ENCODE measurements around the gene SPARC. TPM values are rescaled to one million over a fixed set of nuclear protein-coding genes. Genes with fewer than 3 reads are reported as not detected.
"Not testable (repeated sequence)": the region's sequence is repeated elsewhere in the genome, so short reads cannot be mapped to it uniquely, and the experiment has no call there.

SPARC gene
- total and polyA plus RNA-seq, 10 donors: 76.5 to 963 (median 440) TPM

DNA sequence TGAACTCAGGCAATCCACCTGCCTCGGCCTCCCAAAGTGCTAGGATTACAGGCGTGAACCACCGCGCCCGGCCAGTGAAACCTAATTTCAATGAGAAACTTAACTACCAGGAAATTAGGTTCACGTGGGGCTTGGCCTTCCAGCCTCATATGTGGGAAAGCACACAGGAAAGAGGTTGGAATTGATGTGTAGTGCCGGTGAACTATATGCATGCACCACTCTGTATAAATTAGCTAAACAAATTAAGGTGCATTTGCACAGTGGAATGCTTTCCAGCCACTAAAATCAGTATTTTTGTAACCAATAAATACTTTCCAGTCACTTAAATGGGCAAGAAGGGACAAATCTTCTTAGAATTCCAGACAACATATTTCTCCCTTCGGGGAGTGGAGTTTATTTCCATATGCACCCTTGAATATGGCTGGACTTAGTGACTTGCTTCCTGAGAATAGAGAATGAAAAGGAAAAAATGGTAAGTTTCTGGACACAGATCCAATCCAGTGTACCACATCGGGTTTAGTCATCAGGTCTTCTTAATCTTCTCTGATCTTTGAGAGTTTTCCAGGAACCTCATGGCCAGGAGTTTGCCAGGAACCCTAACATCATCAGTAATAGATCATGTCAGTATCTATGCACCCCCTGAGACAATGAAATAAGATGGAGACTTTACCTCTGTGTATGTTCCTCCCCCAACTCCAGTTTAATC is 46.8 kb upstream of the SPARC start:
- Histone ChIP-seq H3K27ac (no peak overlapping the region), H3K36me3 (peaks cover 0 to 48% (median 3%) of the 10 kb centered on the region in 6 donors), H3K4me1 (peaks cover 0 to 14% (median 3%) of the 10 kb centered on the region in 6 donors), H3K27me3 (replicated peaks in 1 of 7) (no peaks in the 10 kb centered on the region), H3K9me3 (peaks cover 0 to 19% (median 13%) of the 10 kb centered on the region in 8 donors), H3K4me3 (no peak overlapping the region)
- DNase-seq: no peak
- WGBS, 5 donors: 89 to 93% (median 91%) methylated on average over 9 of the region's 9 CpGs
- intact Hi-C loops (cut with DNase I; ENCODE audit: low total_unique reads): no loop called here
- TF ChIP-seq, protein P1, sequence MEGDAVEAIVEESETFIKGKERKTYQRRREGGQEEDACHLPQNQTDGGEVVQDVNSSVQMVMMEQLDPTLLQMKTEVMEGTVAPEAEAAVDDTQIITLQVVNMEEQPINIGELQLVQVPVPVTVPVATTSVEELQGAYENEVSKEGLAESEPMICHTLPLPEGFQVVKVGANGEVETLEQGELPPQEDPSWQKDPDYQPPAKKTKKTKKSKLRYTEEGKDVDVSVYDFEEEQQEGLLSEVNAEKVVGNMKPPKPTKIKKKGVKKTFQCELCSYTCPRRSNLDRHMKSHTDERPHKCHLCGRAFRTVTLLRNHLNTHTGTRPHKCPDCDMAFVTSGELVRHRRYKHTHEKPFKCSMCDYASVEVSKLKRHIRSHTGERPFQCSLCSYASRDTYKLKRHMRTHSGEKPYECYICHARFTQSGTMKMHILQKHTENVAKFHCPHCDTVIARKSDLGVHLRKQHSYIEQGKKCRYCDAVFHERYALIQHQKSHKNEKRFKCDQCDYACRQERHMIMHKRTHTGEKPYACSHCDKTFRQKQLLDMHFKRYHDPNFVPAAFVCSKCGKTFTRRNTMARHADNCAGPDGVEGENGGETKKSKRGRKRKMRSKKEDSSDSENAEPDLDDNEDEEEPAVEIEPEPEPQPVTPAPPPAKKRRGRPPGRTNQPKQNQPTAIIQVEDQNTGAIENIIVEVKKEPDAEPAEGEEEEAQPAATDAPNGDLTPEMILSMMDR (IDR thresholded peaks at IDR 0.05 in 8 of 11, conservative IDR thresholded peaks at IDR 0.05 in 3 of 11): no peak
- no peak for TF ChIP-seq POLR2AphosphoS5 (IDR thresholded peaks at IDR 0.05)
- TF ChIP-seq POLR2A (IDR thresholded peaks at IDR 0.05): no peak

DNA sequence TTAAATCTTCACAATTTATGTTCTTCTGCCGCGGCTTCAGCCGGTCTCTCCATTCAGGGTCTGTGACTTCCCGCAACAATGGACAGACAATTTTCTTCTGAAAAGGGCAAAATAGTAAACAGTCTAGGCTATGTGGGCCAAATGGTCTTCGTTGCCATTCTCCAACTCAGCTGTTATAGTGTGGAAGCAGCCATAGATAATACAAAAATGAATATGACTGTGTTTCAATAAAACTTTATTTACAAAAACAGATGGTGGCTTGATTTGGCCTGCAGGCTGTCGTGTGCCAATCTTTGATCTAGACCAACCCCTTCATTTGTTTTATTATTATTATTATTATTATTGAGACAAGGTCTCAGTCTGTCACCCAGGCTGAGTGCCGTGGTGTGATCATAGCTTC is 43.7 kb upstream of the SPARC start:
- intact Hi-C loops (cut with DNase I; ENCODE audit: low total_unique reads): no loop called here
- no peak overlapping the region for H3K4me3 ChIP-seq
- no peak overlapping the region for H3K27ac ChIP-seq
- no peaks in the 10 kb centered on the region for H3K27me3 ChIP-seq (replicated peaks in 1 of 7)
- H3K9me3 ChIP-seq: peaks cover 0 to 19% (median 13%) of the 10 kb centered on the region in 8 donors
- no peak for DNase-seq
- TF ChIP-seq POLR2A (IDR thresholded peaks at IDR 0.05) (no peak), POLR2AphosphoS5 (IDR thresholded peaks at IDR 0.05) (no peak)
- TF ChIP-seq, protein P1 (IDR thresholded peaks at IDR 0.05 in 8 of 11, conservative IDR thresholded peaks at IDR 0.05 in 3 of 11): no peak
- peaks cover 0 to 3% (median 0%) of the 10 kb centered on the region in 6 donors for H3K4me1 ChIP-seq
- WGBS, 5 donors: 89 to 94% (median 90%) methylated on average over 7 of the region's 7 CpGs
- peaks cover 0 to 27% (median 3%) of the 10 kb centered on the region in 6 donors for H3K36me3 ChIP-seq

DNA sequence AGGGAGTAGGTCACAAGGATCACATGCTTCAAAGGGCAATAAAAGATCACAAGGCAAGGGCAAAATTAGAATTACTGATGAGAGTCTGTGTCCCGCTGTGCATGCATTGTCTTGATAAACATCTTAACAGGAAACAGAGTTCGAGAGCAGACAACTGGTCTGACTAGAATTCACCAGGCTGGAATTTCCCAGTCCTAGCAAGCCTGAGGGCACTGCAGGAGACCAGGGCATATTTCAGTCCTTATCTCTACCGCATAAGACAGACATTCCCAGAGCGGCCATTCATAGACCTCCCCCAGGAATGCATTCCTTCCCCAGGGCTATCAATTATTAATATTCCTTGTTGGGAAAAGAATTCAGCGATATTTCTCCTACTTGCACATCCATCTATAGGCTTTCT is 42.9 kb upstream of the SPARC start:
- 77 to 87% (median 78%) methylated on average over 5 of the region's 5 CpGs for WGBS, 5 donors
- H3K4me1 ChIP-seq; intact Hi-C loops (cut with DNase I; ENCODE audit: low total_unique reads); H3K27ac ChIP-seq; H3K4me3 ChIP-seq; H3K27me3 ChIP-seq (replicated peaks in 1 of 7); DNase-seq: not testable (repeated sequence)
- H3K36me3 ChIP-seq: peaks cover 0 to 27% (median 3%) of the 10 kb centered on the region in 6 donors
- peaks cover 0 to 19% (median 13%) of the 10 kb centered on the region in 8 donors for H3K9me3 ChIP-seq

DNA sequence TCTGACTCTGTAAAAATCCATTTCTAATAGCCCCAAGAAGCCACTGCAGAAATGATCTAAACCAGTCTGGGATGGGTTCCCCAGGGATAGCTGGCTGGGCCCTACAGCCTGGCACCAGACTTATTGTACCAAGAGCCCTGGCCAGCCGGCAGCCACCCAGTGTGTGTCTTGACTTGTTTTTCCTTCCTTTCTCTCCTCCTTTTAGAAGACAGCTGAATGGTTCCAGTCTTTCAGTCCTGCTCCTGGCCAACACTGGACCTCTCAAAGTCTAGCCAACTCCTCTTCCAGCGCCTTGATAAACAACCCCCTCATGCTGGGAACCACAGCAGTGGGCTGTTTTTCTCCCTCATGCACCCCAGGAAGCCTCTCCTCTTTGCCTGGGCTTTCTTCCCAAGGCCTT is 37.6 kb upstream of the SPARC start:
- Histone ChIP-seq H3K27me3 (replicated peaks in 1 of 7) (no peaks in the 10 kb centered on the region), H3K36me3 (no peaks in the 10 kb centered on the region), H3K9me3 (peaks cover 0 to 5% (median 3%) of the 10 kb centered on the region in 8 donors), H3K4me1 (peaks cover 0 to 38% (median 34%) of the 10 kb centered on the region in 6 donors), H3K4me3 (no peak overlapping the region), H3K27ac (no peak overlapping the region)
- 88 to 94% (median 94%) methylated on average over 2 of the region's 2 CpGs for WGBS, 5 donors
- DNase-seq: no peak
- intact Hi-C loops (cut with DNase I; ENCODE audit: low total_unique reads): no loop called here
- TF ChIP-seq POLR2A (IDR thresholded peaks at IDR 0.05): no peak
- TF ChIP-seq, protein P1 (IDR thresholded peaks at IDR 0.05 in 8 of 11, conservative IDR thresholded peaks at IDR 0.05 in 3 of 11): no peak
- TF ChIP-seq POLR2AphosphoS5 (IDR thresholded peaks at IDR 0.05): no peak

All from spleen (tissue), 11 donors.